Keratinocyte (primary cell): ENCODE data around the gene GMIP. TPM values are rescaled to one million over a fixed set of nuclear protein-coding genes. Genes with fewer than 3 reads are reported as not detected.

Source experiments
- DNase-seq: peaks from one replicate; pipeline ENCODE4 v3.0.0-alpha.2; 2011; ENCODE audit warnings: low read depth, missing footprints, low spot score
- FAIRE-seq: peaks from 2 replicates; lab custom pipeline; 2011; peaks lifted over from hg19 to GRCh38; lab: Jason Lieb, UNC
- H2AFZ ChIP-seq: 2 replicates; pipeline ENCODE4 v1.6.0; 2012; ENCODE audit warnings: low read length, control low read depth, inconsistent platforms; ENCODE audit not compliant: control insufficient read depth
- H3K27ac ChIP-seq: 2 replicates; pipeline ENCODE4 v1.5.1; 2011; ENCODE audit warnings: low read length; ENCODE audit not compliant: control insufficient read depth, insufficient read depth
- H3K27me3 ChIP-seq: 3 replicates; pipeline ENCODE4 v1.6.0; 2011; ENCODE audit warnings: low read length; ENCODE audit not compliant: control insufficient read depth, insufficient read depth; ENCODE audit errors: extremely low read depth
- H3K36me3 ChIP-seq, 2 experiments: 2 replicates in 1 of 2; 3 replicates in 1 of 2; pipeline ENCODE4 v1.5.1; 2011; ENCODE audit warnings: low read length in 2 of 2, mild to moderate bottlenecking in 1 of 2; ENCODE audit not compliant: control insufficient read depth in 2 of 2, insufficient read depth in 2 of 2; ENCODE audit errors: extremely low read depth in 1 of 2
- H3K4me1 ChIP-seq: 3 replicates; pipeline ENCODE4 v1.5.1; 2011; ENCODE audit warnings: low read length; ENCODE audit not compliant: control insufficient read depth, insufficient read depth; ENCODE audit errors: extremely low read depth
- H3K4me2 ChIP-seq: 3 replicates; pipeline ENCODE4 v1.6.0; 2011; ENCODE audit warnings: low read depth, low read length; ENCODE audit not compliant: control insufficient read depth, insufficient read depth; ENCODE audit errors: extremely low read depth
- H3K4me3 ChIP-seq, 3 experiments: fragments of 200-600 bp in 1 of 3; sonication (generic) in 1 of 3; 2 replicates in 2 of 3; 3 replicates in 1 of 3; pipeline ENCODE4 v1.5.1; 2011 to 2016; ENCODE audit warnings: low read length in 3 of 3, mild to moderate bottlenecking in 3 of 3, control low read depth in 2 of 3, inconsistent platforms in 1 of 3, low read depth in 1 of 3, mixed read lengths in 1 of 3, mixed run types in 1 of 3, moderate library complexity in 1 of 3; ENCODE audit not compliant: control insufficient read depth in 2 of 3, insufficient read depth in 2 of 3; ENCODE audit errors: extremely low read depth in 1 of 3
- H3K79me2 ChIP-seq: 2 replicates; pipeline ENCODE4 v1.6.0; 2012; ENCODE audit warnings: low read length; ENCODE audit not compliant: control insufficient read depth, insufficient read depth
- H3K9ac ChIP-seq: 3 replicates; pipeline ENCODE4 v1.6.0; 2011; ENCODE audit warnings: low read length; ENCODE audit not compliant: control insufficient read depth, insufficient read depth; ENCODE audit errors: extremely low read depth
- H3K9me1 ChIP-seq: 3 replicates; pipeline ENCODE4 v1.6.0; 2011; ENCODE audit warnings: low read length; ENCODE audit not compliant: control insufficient read depth, insufficient read depth; ENCODE audit errors: extremely low read depth
- H3K9me3 ChIP-seq: 2 replicates; pipeline ENCODE4 v1.5.1; 2012; ENCODE audit warnings: low read depth, low read length; ENCODE audit not compliant: control insufficient read depth
- H4K20me1 ChIP-seq: 3 replicates; pipeline ENCODE4 v1.6.0; 2011; ENCODE audit warnings: low read length; ENCODE audit not compliant: control insufficient read depth, insufficient read depth; ENCODE audit errors: extremely low read depth
- CTCF ChIP-seq, 3 experiments: IDR thresholded peaks in 1 of 3; conservative IDR thresholded peaks in 1 of 3; optimal IDR thresholded peaks in 1 of 3; 2 replicates in 2 of 3; 3 replicates in 1 of 3; pipeline versions ENCODE3 to v1.5.1; 2011; ENCODE audit warnings: low read length in 3 of 3, mild to moderate bottlenecking in 3 of 3, moderate library complexity in 2 of 3, control low read depth in 1 of 3, inconsistent platforms in 1 of 3; ENCODE audit not compliant: insufficient read depth in 2 of 3; ENCODE audit errors: extremely low read depth in 1 of 3
- EZH2 ChIP-seq: IDR thresholded peaks from one replicate; pipeline ENCODE4 v1.6.1; 2012; ENCODE audit warnings: inconsistent platforms, mild to moderate bottlenecking, low read length, moderate library complexity
- dilution Hi-C: fragments of 300-500 bp; cut with MboI; formaldehyde crosslinking; loops from one replicate; pipeline ENCODE4 v1.7.0; 2020; ENCODE audit warnings: low sequenced_read_pairs; ENCODE audit not compliant: extremely low pct_ligation_motif_present
- polyA plus RNA-seq, 5 experiments: library from polyadenylated mRNA; depleted of rRNA in 3 of 5; stranded (reverse) in 3 of 5; stranded (forward) in 1 of 5; unstranded in 1 of 5; fragments of >200 nt; gene quantifications; 1 replicate in 1 of 5; 2 replicates in 3 of 5; 3 replicates in 1 of 5; pipeline versions ENCODE4 v1.2.1 to v1.2.3, GENCODE V29; 2011 to 2012; ENCODE audit warnings: missing spikeins in 2 of 5, low read depth in 1 of 5, low replicate concordance in 1 of 5

The GMIP gene
- polyA plus RNA-seq, 1 donor (not counting 4 experiments of a cell fraction or from before 2014, with no cell fraction given), result 5.0 TPM

DNA sequence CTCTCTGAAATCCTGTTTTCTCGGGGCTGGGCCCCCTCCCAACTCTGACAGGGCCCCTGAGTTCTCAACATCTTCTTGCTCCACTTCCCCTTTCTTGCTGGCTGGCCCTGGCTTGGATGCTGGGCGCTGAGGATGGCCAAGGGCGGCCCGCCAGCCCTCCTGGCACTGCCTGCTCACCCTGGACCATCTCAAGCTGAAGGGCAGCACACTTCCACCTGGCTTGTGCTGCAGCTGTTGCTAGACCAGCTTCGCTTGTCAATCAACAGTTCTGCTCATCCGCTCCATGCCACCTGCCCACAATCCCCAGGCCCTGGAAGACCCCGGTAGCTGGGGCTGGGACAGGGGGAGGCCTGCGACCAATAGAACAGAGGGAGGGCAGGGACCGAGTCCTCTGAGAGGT, 6.9 kb upstream of the GMIP start:
- no peak overlapping the region for H3K4me3 ChIP-seq
- no peak overlapping the region for H3K27ac ChIP-seq
- no peak overlapping the region for H3K4me2 ChIP-seq
- no peaks in the 10 kb centered on the region for H3K4me1 ChIP-seq
- dilution Hi-C loops, result no loop called here
- DNase-seq, result no peak
- H3K9ac ChIP-seq, result no peak overlapping the region
- no peaks in the 10 kb centered on the region for H3K27me3 ChIP-seq
- FAIRE-seq, result no peak
- H3K9me1 ChIP-seq, result no peaks in the 10 kb centered on the region
- H2AFZ ChIP-seq, result no peak overlapping the region
- TF ChIP-seq EZH2, result no peak
- no peak for TF ChIP-seq CTCF (optimal IDR thresholded peaks at IDR 0.05 in 1 of 3, IDR thresholded peaks at IDR 0.05 in 1 of 3, conservative IDR thresholded peaks at IDR 0.05 in 1 of 3; ENCODE audit: extremely low read depth in 1 of 3, insufficient read depth in 2 of 3, low read length in 3 of 3)
- H4K20me1 ChIP-seq, result no peaks in the 10 kb centered on the region
- peaks cover 36 to 56% of the 10 kb centered on the region in 2 experiments for H3K36me3 ChIP-seq
- no peaks in the 10 kb centered on the region for H3K9me3 ChIP-seq
- H3K79me2 ChIP-seq, result no peaks in the 10 kb centered on the region

DNA sequence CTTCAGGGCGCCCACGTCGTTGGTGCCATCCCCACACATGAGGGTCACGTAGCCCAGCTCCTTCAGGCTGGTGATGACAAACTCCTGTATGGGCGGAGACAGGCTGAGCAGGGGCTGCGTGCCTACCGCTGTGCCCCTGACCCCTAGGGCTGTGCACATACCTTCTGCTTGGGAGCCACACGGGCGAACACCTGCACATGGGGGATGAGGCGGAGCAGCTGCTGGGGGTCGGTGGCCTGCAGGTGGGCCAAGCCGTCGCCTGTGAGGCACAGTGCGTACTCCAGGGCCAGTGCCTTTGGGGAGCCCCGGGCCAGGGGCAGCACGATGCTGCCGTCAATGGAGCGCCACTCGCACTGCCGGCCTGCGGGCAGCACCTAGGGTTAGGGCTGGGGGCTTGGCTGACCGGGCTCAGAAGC, 6.1 kb upstream of the GMIP start:
- Histone ChIP-seq H3K4me1 (no peaks in the 10 kb centered on the region), H3K4me3 (no peak overlapping the region), H3K79me2 (no peaks in the 10 kb centered on the region), H3K9me1 (no peaks in the 10 kb centered on the region), H3K27ac (no peak overlapping the region), H3K9ac (no peak overlapping the region), H2AFZ (no peak overlapping the region), H3K9me3 (no peaks in the 10 kb centered on the region), H3K27me3 (no peaks in the 10 kb centered on the region), H3K36me3 (peaks cover 33 to 52% of the 10 kb centered on the region in 2 experiments), H4K20me1 (no peaks in the 10 kb centered on the region), H3K4me2 (no peak overlapping the region)
- FAIRE-seq (no peak), DNase-seq (no peak)
- dilution Hi-C loops, result no loop called here
- no peak for TF ChIP-seq EZH2
- TF ChIP-seq CTCF (optimal IDR thresholded peaks at IDR 0.05 in 1 of 3, IDR thresholded peaks at IDR 0.05 in 1 of 3, conservative IDR thresholded peaks at IDR 0.05 in 1 of 3; ENCODE audit: extremely low read depth in 1 of 3, insufficient read depth in 2 of 3, low read length in 3 of 3), result no peak
